GM12864 (cell line): ENCODE measurements around the gene HYOU1.
"Not testable (repeated sequence)": the region's sequence is repeated elsewhere in the genome, so short reads cannot be mapped to it uniquely, and the experiment has no call there.

Experiments
- DNase-seq: peaks from one replicate; pipeline ENCODE4 v3.0.0-alpha.2; 2011; ENCODE audit warnings: low read depth
- H3K4me3 ChIP-seq: 2 replicates; pipeline ENCODE4 v1.5.1; 2011; ENCODE audit warnings: mild to moderate bottlenecking, low read depth, low read length, control low read depth
- TF ChIP-seq, protein P1 (sequence below): IDR thresholded peaks from 2 replicates; pipeline ENCODE4 v1.5.1; 2011; ENCODE audit warnings: low read depth, mild to moderate bottlenecking, moderate library complexity, low read length, control low read depth, inconsistent platforms; ENCODE audit errors: missing control alignments

Gene HYOU1

GRCh38 chr11:119057000-119057769, at the start of gene HYOU1:
Gene HYOU1, minus strand, starts transcription at chr11:119057205. Its CDS starts 1,045 bp downstream, at chr11:119056160.
- DNase-seq, result peak; percentile 86
- TF ChIP-seq, protein P1, sequence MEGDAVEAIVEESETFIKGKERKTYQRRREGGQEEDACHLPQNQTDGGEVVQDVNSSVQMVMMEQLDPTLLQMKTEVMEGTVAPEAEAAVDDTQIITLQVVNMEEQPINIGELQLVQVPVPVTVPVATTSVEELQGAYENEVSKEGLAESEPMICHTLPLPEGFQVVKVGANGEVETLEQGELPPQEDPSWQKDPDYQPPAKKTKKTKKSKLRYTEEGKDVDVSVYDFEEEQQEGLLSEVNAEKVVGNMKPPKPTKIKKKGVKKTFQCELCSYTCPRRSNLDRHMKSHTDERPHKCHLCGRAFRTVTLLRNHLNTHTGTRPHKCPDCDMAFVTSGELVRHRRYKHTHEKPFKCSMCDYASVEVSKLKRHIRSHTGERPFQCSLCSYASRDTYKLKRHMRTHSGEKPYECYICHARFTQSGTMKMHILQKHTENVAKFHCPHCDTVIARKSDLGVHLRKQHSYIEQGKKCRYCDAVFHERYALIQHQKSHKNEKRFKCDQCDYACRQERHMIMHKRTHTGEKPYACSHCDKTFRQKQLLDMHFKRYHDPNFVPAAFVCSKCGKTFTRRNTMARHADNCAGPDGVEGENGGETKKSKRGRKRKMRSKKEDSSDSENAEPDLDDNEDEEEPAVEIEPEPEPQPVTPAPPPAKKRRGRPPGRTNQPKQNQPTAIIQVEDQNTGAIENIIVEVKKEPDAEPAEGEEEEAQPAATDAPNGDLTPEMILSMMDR, result peak; percentile 13
- peak within 1 kb of the TSS; percentile 87 for H3K4me3 ChIP-seq

DNA sequence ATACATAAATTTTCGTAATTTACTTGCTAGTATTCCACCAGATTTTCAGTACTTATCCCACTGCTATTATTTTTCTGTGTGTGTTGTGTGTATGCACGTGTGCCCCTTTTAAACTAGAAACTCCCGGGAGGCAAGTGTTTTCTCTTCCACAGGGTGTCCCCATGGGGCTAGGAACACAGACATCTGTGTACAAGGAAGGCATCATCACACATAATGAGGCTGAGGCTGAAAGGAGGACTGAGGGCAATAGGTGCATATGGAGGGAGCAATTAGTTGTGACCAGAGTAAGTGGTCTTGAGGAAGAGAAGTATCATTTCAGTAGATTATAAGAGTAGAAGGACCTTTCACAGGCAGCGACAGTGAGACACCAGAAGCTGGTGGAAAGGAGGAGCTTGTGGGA, 46.8 kb upstream of the HYOU1 start:
- TF ChIP-seq, protein P1, result no peak
- no peak for DNase-seq
- no peak overlapping the region for H3K4me3 ChIP-seq

DNA sequence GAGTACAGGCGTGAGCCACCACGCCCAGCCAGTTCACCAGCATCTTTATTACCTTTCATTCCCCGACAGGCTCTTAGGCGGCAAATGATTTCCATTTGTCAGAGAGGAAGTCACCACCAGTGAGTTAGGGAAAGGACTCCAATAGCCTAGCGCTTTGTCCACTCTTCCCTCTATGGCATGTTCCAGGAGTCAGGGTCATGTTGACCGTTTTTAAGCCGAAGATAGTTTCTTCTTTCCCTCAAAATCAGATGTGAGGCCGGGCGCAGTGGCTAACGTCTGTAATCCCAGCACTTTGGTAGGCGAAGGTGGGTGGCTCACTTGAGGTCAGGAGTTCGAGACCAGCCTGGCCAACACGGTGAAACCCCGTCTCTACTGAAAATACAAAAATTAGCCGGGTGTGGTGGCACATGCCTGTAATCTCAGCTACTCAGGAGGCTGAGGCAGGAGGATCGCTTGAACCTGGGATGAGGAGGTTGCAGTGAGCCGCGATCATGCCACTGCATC, 46.2 kb upstream of the HYOU1 start:
- DNase-seq, result not testable (repeated sequence)
- H3K4me3 ChIP-seq, result peak overlapping the region; percentile 84; the same call in 1 of the 2 replicates

DNA sequence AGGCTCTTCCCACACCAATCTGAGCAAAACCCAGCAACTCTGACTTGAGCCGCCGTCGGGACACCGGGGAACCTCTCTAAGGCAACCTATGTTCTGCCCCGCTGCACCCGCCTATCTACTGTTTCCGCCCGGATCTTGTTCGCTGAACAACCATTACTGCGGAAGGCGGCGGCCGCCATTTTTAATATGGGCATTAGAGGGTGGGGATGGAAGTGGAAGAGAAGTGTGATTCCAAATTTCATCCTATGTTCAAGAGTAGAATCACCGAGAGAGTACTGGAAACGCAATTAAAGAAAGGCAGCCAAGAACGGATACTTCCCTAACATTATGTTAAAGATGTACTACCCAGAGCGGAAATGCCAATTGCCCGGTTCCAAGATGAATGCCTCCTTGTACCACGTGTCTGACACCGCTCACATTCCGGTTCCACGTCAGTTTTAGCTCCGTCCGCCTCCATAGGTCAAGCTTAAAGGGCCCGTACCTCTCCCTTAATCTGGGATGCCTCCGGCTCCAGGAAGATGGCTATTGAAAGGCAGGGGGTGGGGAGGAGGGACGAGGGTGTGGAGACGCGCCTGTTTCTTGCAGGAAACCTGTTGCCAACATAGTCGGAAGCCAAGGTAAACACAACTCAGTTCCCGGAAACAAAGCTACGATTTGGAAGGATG, 44.9 kb upstream of the HYOU1 start, which contains the start of gene DPAGT1:
DPAGT1 (minus strand) TSS at position 95 of the 665 bp plus-strand sequence. CDS start 198 bp downstream, outside the sequence.
- H3K4me3 ChIP-seq, result peak within 1 kb of the TSS; percentile 84
- peak; percentile 92 for DNase-seq
- TF ChIP-seq, protein P1, result no peak

- peak overlapping the region; percentile 84 for H3K4me3 ChIP-seq
- TF ChIP-seq, protein P1, result peak; percentile 7
- DNase-seq, result no peak
Observed at GRCh38 chr11:119100994-119101758, 44.2 kb upstream of the HYOU1 start.

GRCh38 chr11:119100246-119100970, 43.4 kb upstream of the HYOU1 start:
- no peak for DNase-seq
- H3K4me3 ChIP-seq, result peak overlapping the region; percentile 84
- TF ChIP-seq, protein P1, result peak; percentile 24
